Measurements from ENCODE around the gene RPP25.

Gene RPP25

GRCh38 chr15:74960286-74960685, 3.7 kb upstream of the RPP25 start:
- ChIA-PET CTCF (interaction anchor here (0.8 to 7.3 kb wide), 9 partner anchors 9 to 323 kb away, joined by 3 to 53 read pairs (median 3); partner anchors contain the start of gene C15orf39), POLR2A (no interaction called here)
- no peak for TF ChIP-seq CTCF (IDR thresholded peaks at IDR 0.05; ENCODE audit: control extremely low read depth, extremely low read depth, low read depth, missing control alignments)
- no peak for DNase-seq (ENCODE audit: extremely low spot score)

GRCh38 chr15:74959586-74959939, 3.0 kb upstream of the RPP25 start:
- POLR2A ChIA-PET: no interaction called here
- no peak for TF ChIP-seq CTCF (IDR thresholded peaks at IDR 0.05; ENCODE audit: control extremely low read depth, extremely low read depth, low read depth, missing control alignments)
- DNase-seq (ENCODE audit: extremely low spot score): no peak
- CTCF ChIA-PET: interaction anchor here (0.8 to 7.3 kb wide), 7 partner anchors 8 to 328 kb away, joined by 3 to 53 read pairs (median 3); partner anchors contain the start of gene C15orf39

- DNase-seq (ENCODE audit: extremely low spot score): no peak
- no peak for TF ChIP-seq CTCF (IDR thresholded peaks at IDR 0.05; ENCODE audit: control extremely low read depth, extremely low read depth, low read depth, missing control alignments)
- CTCF ChIA-PET: interaction anchor here (0.9 to 7.3 kb wide), 5 partner anchors 8 to 327 kb away, joined by 3 to 53 read pairs (median 3); partner anchors contain the start of gene C15orf39
- POLR2A ChIA-PET: interaction anchor here (0.5 kb wide), 1 partner anchor 287 kb away, joined by 3 read pairs; no protein-coding TSS in a partner anchor
Measured at GRCh38 chr15:74958908-74959585, 2.5 kb upstream of the RPP25 start.

GRCh38 chr15:74958320-74958907, 1.8 kb upstream of the RPP25 start:
- TF ChIP-seq CTCF (IDR thresholded peaks at IDR 0.05; ENCODE audit: control extremely low read depth, extremely low read depth, low read depth, missing control alignments): no peak
- CTCF ChIA-PET: interaction anchor here (0.9 to 7.3 kb wide), 3 partner anchors 7 to 326 kb away, joined by 3 to 53 read pairs (median 3); no protein-coding TSS in a partner anchor
- DNase-seq (ENCODE audit: extremely low spot score): no peak
- POLR2A ChIA-PET: interaction anchor here (0.5 kb wide), 1 partner anchor 288 kb away, joined by 3 read pairs; no protein-coding TSS in a partner anchor

- POLR2A ChIA-PET: no interaction called here
- CTCF ChIA-PET: interaction anchor here (0.7 to 4.4 kb wide), 10 partner anchors 9 to 635 kb away, joined by 3 to 33 read pairs (median 4); no protein-coding TSS in a partner anchor
- TF ChIP-seq CTCF (IDR thresholded peaks at IDR 0.05; ENCODE audit: control extremely low read depth, extremely low read depth, low read depth, missing control alignments): no peak
- no peak for DNase-seq (ENCODE audit: extremely low spot score)
Measured at GRCh38 chr15:74957476-74958035, 984 bp upstream of the RPP25 start.

All from GM10248 (cell line).